Smooth muscle cell (in vitro differentiated cells): ENCODE data around the gene MGAT3. TPM values are rescaled to one million over a fixed set of nuclear protein-coding genes. Genes with fewer than 3 reads are reported as not detected.

Experiments
- DNase-seq: peaks from one replicate; lab custom pipeline; 2025; ENCODE audit not compliant: unreplicated experiment; lab: John Stamatoyannopoulos, UW
- H2AFZ ChIP-seq: fragments of 200-600 bp; sonication (generic); 2 replicates; pipeline ENCODE4 v1.6.0; 2016; ENCODE audit warnings: antibody characterized with exemption, low read depth, mild to moderate bottlenecking
- H3F3A ChIP-seq: fragments of 200-600 bp; sonication (generic); 2 replicates; pipeline ENCODE4 v1.6.0; 2017; ENCODE audit warnings: antibody characterized with exemption, low read depth
- H3K27ac ChIP-seq: fragments of 200-600 bp; sonication (generic); 2 replicates; pipeline ENCODE4 v1.5.1; 2016; ENCODE audit warnings: low read depth, mild to moderate bottlenecking
- H3K27me3 ChIP-seq: fragments of 200-600 bp; sonication (generic); 2 replicates; pipeline ENCODE4 v1.6.1; 2016; ENCODE audit warnings: low read depth, mild to moderate bottlenecking
- H3K36me3 ChIP-seq: fragments of 200-600 bp; sonication (generic); 2 replicates; pipeline ENCODE4 v1.5.1; 2016; ENCODE audit warnings: low read depth
- H3K4me1 ChIP-seq: fragments of 200-600 bp; sonication (generic); 2 replicates; pipeline ENCODE4 v1.5.1; 2016; ENCODE audit warnings: low read depth
- H3K4me2 ChIP-seq: fragments of 200-600 bp; sonication (generic); 2 replicates; pipeline ENCODE4 v1.6.0; 2016; ENCODE audit warnings: mild to moderate bottlenecking
- H3K4me3 ChIP-seq: fragments of 200-600 bp; sonication (generic); 2 replicates; pipeline ENCODE4 v1.5.1; 2016; ENCODE audit warnings: mild to moderate bottlenecking
- H3K79me2 ChIP-seq: fragments of 200-600 bp; sonication (generic); 2 replicates; pipeline ENCODE4 v1.6.0; 2016; ENCODE audit warnings: low read depth, mild to moderate bottlenecking
- H3K9ac ChIP-seq: fragments of 200-600 bp; sonication (generic); 2 replicates; pipeline ENCODE4 v1.6.0; 2016; ENCODE audit warnings: low read depth
- H3K9me3 ChIP-seq: fragments of 200-600 bp; sonication (generic); replicated peaks from 2 replicates; pipeline ENCODE4 v1.5.1; 2016; ENCODE audit warnings: low read depth
- H4K20me1 ChIP-seq: fragments of 200-600 bp; sonication (generic); 2 replicates; pipeline ENCODE4 v1.6.0; 2016; ENCODE audit warnings: low read depth
- CTCF ChIP-seq: fragments of 200-600 bp; sonication (generic); IDR thresholded peaks from 2 replicates; pipeline ENCODE4 v1.5.1; 2017; ENCODE audit warnings: borderline replicate concordance, mild to moderate bottlenecking, antibody characterized with exemption; ENCODE audit not compliant: insufficient read depth, poor library complexity, severe bottlenecking
- WGBS: methylation state at CpG from one replicate; pipeline ENCODE4 v1.1.7; 2016; ENCODE audit warnings: low lambda C conversion rate; 5-methylcytosine and 5-hydroxymethylcytosine counted together
- polyA plus RNA-seq: library from polyadenylated mRNA; unstranded; fragments of >200 nt; fragmentation: Nextera tagmentation; extraction: Ambion mirVana; gene quantifications from 2 replicates; pipeline ENCODE4 v1.2.1, GENCODE V29; 2016
- total RNA-seq: library from RNA; depleted of rRNA; stranded (reverse); fragments of >200 nt; gene quantifications from 2 replicates; pipeline ENCODE4 v1.2.3, GENCODE V29; 2014

MGAT3 gene
- total and polyA plus RNA-seq, 2 experiments from 2014 or later, result 3.9 to 7.8 TPM

GRCh38 chr22:39454385-39454871 lies 2.4 kb upstream of the MGAT3 start:
- no peak for TF ChIP-seq CTCF
- Histone ChIP-seq H3K9me3 (no peaks in the 10 kb centered on the region), H2AFZ (no peak overlapping the region), H3K4me3 (no peak overlapping the region), H3K4me1 (peaks cover 12% of the 10 kb centered on the region), H3F3A (peaks cover 6% of the 10 kb centered on the region), H3K27ac (no peak overlapping the region), H3K79me2 (peaks cover 18% of the 10 kb centered on the region), H3K4me2 (no peak overlapping the region), H3K27me3 (no peaks in the 10 kb centered on the region), H3K9ac (no peak overlapping the region), H4K20me1 (no peaks in the 10 kb centered on the region), H3K36me3 (no peaks in the 10 kb centered on the region)
- 29% methylated on average over 7 of the region's 7 CpGs for WGBS
- DNase-seq, result no peak

GRCh38 chr22:39457198-39457555 lies 365 bp downstream of the MGAT3 start:
- no CpG with 5 or more reads among the region's 63 CpGs for WGBS
- DNase-seq, result no peak
- Histone ChIP-seq H3K4me1 (peaks cover 12% of the 10 kb centered on the region), H3K4me3 (peak overlapping the region; percentile 87), H3K27ac (no peak overlapping the region), H2AFZ (no peak overlapping the region), H3K27me3 (no peaks in the 10 kb centered on the region), H3K79me2 (peaks cover 35% of the 10 kb centered on the region), H3K9ac (no peak overlapping the region), H3F3A (peaks cover 6% of the 10 kb centered on the region), H3K9me3 (no peaks in the 10 kb centered on the region), H3K4me2 (peak overlapping the region; percentile 97), H4K20me1 (peaks cover 10% of the 10 kb centered on the region), H3K36me3 (no peaks in the 10 kb centered on the region)
- no peak for TF ChIP-seq CTCF

GRCh38 chr22:39457556-39458443 lies 988 bp downstream of the MGAT3 start:
- WGBS, result 7% methylated on average over 7 of the region's 83 CpGs
- no peak overlapping the region for H3K27ac ChIP-seq
- peak overlapping the region; percentile 97 for H3K4me2 ChIP-seq
- H4K20me1 ChIP-seq, result peaks cover 17% of the 10 kb centered on the region
- H2AFZ ChIP-seq, result peak overlapping the region; percentile 84
- TF ChIP-seq CTCF, result no peak
- no peaks in the 10 kb centered on the region for H3K27me3 ChIP-seq
- H3K9ac ChIP-seq, result no peak overlapping the region
- no peak for DNase-seq
- H3F3A ChIP-seq, result peaks cover 6% of the 10 kb centered on the region
- H3K9me3 ChIP-seq, result no peaks in the 10 kb centered on the region
- no peaks in the 10 kb centered on the region for H3K36me3 ChIP-seq
- peaks cover 41% of the 10 kb centered on the region for H3K79me2 ChIP-seq
- H3K4me3 ChIP-seq, result peak overlapping the region; percentile 87
- peaks cover 12% of the 10 kb centered on the region for H3K4me1 ChIP-seq
